HEK293 (cell line): ENCODE results near the gene CNTN4.
"Not testable (repeated sequence)": the region's sequence is repeated elsewhere in the genome, so short reads cannot be mapped to it uniquely, and the experiment has no call there.

Experiments used
- CTCF ChIA-PET: fragments of 350-600 bp; formaldehyde crosslinking; extraction: SDS; loops from one replicate; lab custom pipeline; 2021; ENCODE audit warnings: antibody characterized with exemption; lab: Yijun Ruan, JAX
- POLR2A ChIA-PET: fragments of 300-600 bp; formaldehyde crosslinking; extraction: SDS; loops from one replicate; lab custom pipeline; 2020; ENCODE audit warnings: antibody characterized with exemption, inconsistent platforms; lab: Yijun Ruan, JAX
- H3K27ac ChIP-seq: fragments of 200-500 bp; sonication (Bioruptor generic); 2 replicates; pipeline ENCODE4 v1.5.1; 2014; ENCODE audit warnings: low read depth, low read length, control low read depth, inconsistent platforms; ENCODE audit errors: extremely low read depth
- H3K36me3 ChIP-seq, 2 experiments: fragments of 200-500 bp in 1 of 2; sonication (Bioruptor generic) in 1 of 2; 1 replicate in 1 of 2; 2 replicates in 1 of 2; pipeline ENCODE4 v1.5.1; 2014 to 2017; ENCODE audit warnings: inconsistent platforms in 2 of 2, low read length in 2 of 2; ENCODE audit not compliant: control insufficient read depth in 2 of 2, insufficient read depth in 1 of 2
- H3K4me1 ChIP-seq: fragments of 200-500 bp; sonication (Bioruptor generic); 2 replicates; pipeline ENCODE4 v1.5.1; 2014; ENCODE audit warnings: mild to moderate bottlenecking, low read length, inconsistent platforms; ENCODE audit not compliant: control insufficient read depth, insufficient read depth
- H3K4me3 ChIP-seq: 2 replicates; pipeline ENCODE4 v1.5.1; 2011; ENCODE audit warnings: low read depth, mild to moderate bottlenecking, control low read depth, low read length, moderate library complexity
- H3K9me3 ChIP-seq: fragments of 200-500 bp; sonication (Bioruptor generic); 2 replicates; pipeline ENCODE4 v1.5.1; 2014; ENCODE audit warnings: low read depth, low read length, inconsistent platforms; ENCODE audit not compliant: control insufficient read depth, insufficient read depth
- BCL11A ChIP-seq: fragments of 450-650 bp; formaldehyde crosslinking; IDR thresholded peaks from 2 replicates; pipeline ENCODE4 v1.5.1; 2016; ENCODE audit warnings: low read depth, missing biosample characterization, missing genetic modification characterization
- EGR2 ChIP-seq: fragments of 450-650 bp; formaldehyde crosslinking; IDR thresholded peaks from 2 replicates; pipeline ENCODE4 v1.5.1; 2016; ENCODE audit warnings: low read depth, missing biosample characterization, missing genetic modification characterization
- FEZF1 ChIP-seq: fragments of 450-650 bp; formaldehyde crosslinking; IDR thresholded peaks from 2 replicates; pipeline ENCODE4 v1.5.1; 2016; ENCODE audit warnings: missing biosample characterization, missing genetic modification characterization
- GLIS2 ChIP-seq: fragments of 450-650 bp; formaldehyde crosslinking; IDR thresholded peaks from 2 replicates; pipeline ENCODE4 v1.5.1; 2016; ENCODE audit warnings: missing biosample characterization, missing genetic modification characterization
- KLF1 ChIP-seq: fragments of 450-650 bp; formaldehyde crosslinking; IDR thresholded peaks from 2 replicates; pipeline ENCODE4 v1.5.1; 2016; ENCODE audit warnings: missing biosample characterization, missing genetic modification characterization
- PRDM1 ChIP-seq: fragments of 450-650 bp; formaldehyde crosslinking; IDR thresholded peaks from 2 replicates; pipeline ENCODE4; 2016; ENCODE audit warnings: missing biosample characterization, missing genetic modification characterization
- REST ChIP-seq: fragments of 450-650 bp; formaldehyde crosslinking; IDR thresholded peaks from 2 replicates; pipeline ENCODE4 v1.5.1; 2016; ENCODE audit warnings: missing biosample characterization, missing genetic modification characterization
- SALL2 ChIP-seq: fragments of 450-650 bp; formaldehyde crosslinking; IDR thresholded peaks from 2 replicates; pipeline ENCODE4 v1.5.0; 2017; ENCODE audit warnings: missing biosample characterization, mild to moderate bottlenecking, missing genetic modification characterization, borderline replicate concordance
- SCRT1 ChIP-seq: fragments of 450-650 bp; formaldehyde crosslinking; IDR thresholded peaks from 2 replicates; pipeline ENCODE4 v1.5.1; 2016; ENCODE audit warnings: missing biosample characterization, missing genetic modification characterization, borderline replicate concordance
- SP7 ChIP-seq: fragments of 450-650 bp; formaldehyde crosslinking; IDR thresholded peaks from 2 replicates; pipeline ENCODE4 v1.5.1; 2016; ENCODE audit warnings: missing biosample characterization, missing genetic modification characterization
- ZNF169 ChIP-seq: fragments of 450-650 bp; formaldehyde crosslinking; IDR thresholded peaks from 2 replicates; pipeline ENCODE4 v1.5.1; 2016; ENCODE audit warnings: missing biosample characterization, missing genetic modification characterization
- ZNF2 ChIP-seq: fragments of 450-650 bp; formaldehyde crosslinking; IDR thresholded peaks from 2 replicates; pipeline ENCODE4 v1.5.1; 2016; ENCODE audit warnings: missing biosample characterization, missing genetic modification characterization
- ZNF324 ChIP-seq: fragments of 450-650 bp; formaldehyde crosslinking; IDR thresholded peaks from 2 replicates; pipeline ENCODE4 v1.5.1; 2016; ENCODE audit warnings: missing biosample characterization, missing genetic modification characterization
- ZNF335 ChIP-seq: fragments of 450-650 bp; formaldehyde crosslinking; conservative IDR thresholded peaks from 2 replicates; pipeline ENCODE4 v1.5.1; 2016; ENCODE audit warnings: missing biosample characterization, missing genetic modification characterization
- ZNF366 ChIP-seq: fragments of 450-650 bp; formaldehyde crosslinking; conservative IDR thresholded peaks from 2 replicates; pipeline ENCODE4 v1.5.1; 2016; ENCODE audit warnings: missing biosample characterization, missing genetic modification characterization
- ZNF433 ChIP-seq: fragments of 450-650 bp; formaldehyde crosslinking; IDR thresholded peaks from 2 replicates; pipeline ENCODE4 v1.5.1; 2016; ENCODE audit warnings: missing biosample characterization, missing genetic modification characterization, low read depth
- ZNF768 ChIP-seq: fragments of 450-650 bp; formaldehyde crosslinking; IDR thresholded peaks from 2 replicates; pipeline ENCODE4 v1.5.1; 2018; ENCODE audit warnings: missing biosample characterization, mild to moderate bottlenecking, missing genetic modification characterization
- TF ChIP-seq, protein P1 (sequence below): fragments of 450-650 bp; formaldehyde crosslinking; IDR thresholded peaks from 2 replicates; pipeline ENCODE4 v1.5.1; 2017; ENCODE audit warnings: missing biosample characterization, missing genetic modification characterization
- TF ChIP-seq, protein P2 (sequence below): fragments of 450-650 bp; formaldehyde crosslinking; IDR thresholded peaks from 2 replicates; pipeline ENCODE4 v1.5.1; 2016; ENCODE audit warnings: missing biosample characterization, missing genetic modification characterization, borderline replicate concordance

CNTN4 gene

DNA sequence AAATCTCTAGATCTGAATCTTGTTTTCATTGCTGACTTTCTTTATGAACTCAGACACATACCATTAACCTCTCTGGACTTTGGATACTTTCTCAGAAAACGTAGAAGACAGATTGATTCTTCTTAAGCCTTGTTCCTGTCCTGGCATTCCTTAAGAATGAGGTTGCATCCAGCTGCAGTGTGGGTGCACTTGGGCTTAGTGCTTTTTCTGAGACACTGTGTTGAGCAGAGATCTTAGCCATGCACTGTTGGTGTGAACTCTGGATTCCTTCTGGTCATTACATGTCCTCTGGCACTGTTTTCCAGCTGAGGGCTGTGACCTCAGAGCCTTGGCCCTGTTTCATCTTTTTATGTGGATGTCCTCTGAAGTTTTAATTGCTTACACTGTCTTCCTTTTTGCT is 428.3 kb downstream of the CNTN4 start (continued):
- no peak for TF ChIP-seq ZNF2 (tag by site-specific recombination)

DNA sequence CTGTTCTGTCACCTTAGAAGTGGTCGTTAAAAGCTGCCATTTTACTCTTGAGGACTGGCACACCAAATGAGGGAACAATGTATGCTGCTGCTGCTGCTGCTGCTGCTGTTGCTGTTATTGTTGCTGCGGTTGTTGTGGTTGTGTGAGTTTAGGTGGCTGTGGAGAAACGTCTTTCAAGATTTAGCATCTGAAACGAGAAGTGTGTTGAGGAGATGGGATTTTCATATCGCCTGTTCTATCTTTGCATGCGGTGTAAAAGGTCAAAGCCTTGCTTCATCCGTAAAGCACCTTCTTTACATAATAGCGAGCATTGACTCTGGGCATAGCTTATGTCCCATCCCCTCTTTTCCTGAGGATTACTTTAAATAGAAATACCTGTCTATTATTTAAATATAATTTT is 428.7 kb downstream of the CNTN4 start:
- H3K4me1 ChIP-seq, H3K4me3 ChIP-seq, CTCF ChIA-PET, H3K27ac ChIP-seq, H3K9me3 ChIP-seq, POLR2A ChIA-PET, H3K36me3 ChIP-seq: not testable (repeated sequence)

GRCh38 chr3:2534767-2535166 is 436.1 kb downstream of the CNTN4 start:
- H3K27ac ChIP-seq, H3K4me1 ChIP-seq, H3K9me3 ChIP-seq, H3K4me3 ChIP-seq, POLR2A ChIA-PET, H3K36me3 ChIP-seq: not testable (repeated sequence)
- CTCF ChIA-PET: interaction anchor here (0.7 kb wide), 1 partner anchor 20 kb away, joined by 6 read pairs; no protein-coding TSS in a partner anchor

- CTCF ChIA-PET: interaction anchor here (0.7 kb wide), 1 partner anchor 20 kb away, joined by 6 read pairs; no protein-coding TSS in a partner anchor
- no peak overlapping the region for H3K27ac ChIP-seq
- POLR2A ChIA-PET: no interaction called here
Measured at GRCh38 chr3:2535206-2535605, 436.5 kb downstream of the CNTN4 start.

GRCh38 chr3:2536575-2536974 is 437.9 kb downstream of the CNTN4 start:
- no peak overlapping the region for H3K4me3 ChIP-seq
- ChIA-PET CTCF (no interaction called here), POLR2A (interaction anchor here (0.5 kb wide), 1 partner anchor 29 kb away, joined by 11 read pairs; no protein-coding TSS in a partner anchor)

More at GRCh38 chr3:2535206-2535605, 436.5 kb downstream of the CNTN4 start:
- no peaks in the 10 kb centered on the region for H3K4me1 ChIP-seq
- no peaks in the 10 kb centered on the region for H3K36me3 ChIP-seq
- H3K4me3 ChIP-seq: no peak overlapping the region
- no peaks in the 10 kb centered on the region for H3K9me3 ChIP-seq
- TF ChIP-seq ZNF169 (tag by site-specific recombination) (no peak), ZNF335 (tag by site-specific recombination) (no peak), SALL2 (tag by site-specific recombination) (no peak), SP7 (tag by site-specific recombination) (no peak), GLIS2 (tag by site-specific recombination) (no peak), EGR2 (tag by site-specific recombination) (no peak), ZNF768 (tag by site-specific recombination) (no peak), ZNF433 (no peak), SCRT1 (tag by site-specific recombination) (no peak), ZNF366 (tag by site-specific recombination) (no peak)
- TF ChIP-seq, protein P1, sequence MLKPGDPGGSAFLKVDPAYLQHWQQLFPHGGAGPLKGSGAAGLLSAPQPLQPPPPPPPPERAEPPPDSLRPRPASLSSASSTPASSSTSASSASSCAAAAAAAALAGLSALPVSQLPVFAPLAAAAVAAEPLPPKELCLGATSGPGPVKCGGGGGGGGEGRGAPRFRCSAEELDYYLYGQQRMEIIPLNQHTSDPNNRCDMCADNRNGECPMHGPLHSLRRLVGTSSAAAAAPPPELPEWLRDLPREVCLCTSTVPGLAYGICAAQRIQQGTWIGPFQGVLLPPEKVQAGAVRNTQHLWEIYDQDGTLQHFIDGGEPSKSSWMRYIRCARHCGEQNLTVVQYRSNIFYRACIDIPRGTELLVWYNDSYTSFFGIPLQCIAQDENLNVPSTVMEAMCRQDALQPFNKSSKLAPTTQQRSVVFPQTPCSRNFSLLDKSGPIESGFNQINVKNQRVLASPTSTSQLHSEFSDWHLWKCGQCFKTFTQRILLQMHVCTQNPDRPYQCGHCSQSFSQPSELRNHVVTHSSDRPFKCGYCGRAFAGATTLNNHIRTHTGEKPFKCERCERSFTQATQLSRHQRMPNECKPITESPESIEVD (tag by site-specific recombination): no peak

More at GRCh38 chr3:2536575-2536974, 437.9 kb downstream of the CNTN4 start:
- H3K27ac ChIP-seq: no peak overlapping the region
- TF ChIP-seq FEZF1 (tag by site-specific recombination) (no peak), BCL11A (tag by site-specific recombination) (no peak), REST (tag by site-specific recombination) (no peak), PRDM1 (no peak), KLF1 (tag by site-specific recombination) (no peak), ZNF324 (tag by site-specific recombination) (no peak)
- TF ChIP-seq, protein P2, sequence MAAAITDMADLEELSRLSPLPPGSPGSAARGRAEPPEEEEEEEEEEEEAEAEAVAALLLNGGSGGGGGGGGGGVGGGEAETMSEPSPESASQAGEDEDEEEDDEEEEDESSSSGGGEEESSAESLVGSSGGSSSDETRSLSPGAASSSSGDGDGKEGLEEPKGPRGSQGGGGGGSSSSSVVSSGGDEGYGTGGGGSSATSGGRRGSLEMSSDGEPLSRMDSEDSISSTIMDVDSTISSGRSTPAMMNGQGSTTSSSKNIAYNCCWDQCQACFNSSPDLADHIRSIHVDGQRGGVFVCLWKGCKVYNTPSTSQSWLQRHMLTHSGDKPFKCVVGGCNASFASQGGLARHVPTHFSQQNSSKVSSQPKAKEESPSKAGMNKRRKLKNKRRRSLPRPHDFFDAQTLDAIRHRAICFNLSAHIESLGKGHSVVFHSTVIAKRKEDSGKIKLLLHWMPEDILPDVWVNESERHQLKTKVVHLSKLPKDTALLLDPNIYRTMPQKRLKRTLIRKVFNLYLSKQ (tag by site-specific recombination): no peak
- no peaks in the 10 kb centered on the region for H3K4me1 ChIP-seq
- no peaks in the 10 kb centered on the region for H3K36me3 ChIP-seq
- H3K9me3 ChIP-seq: no peaks in the 10 kb centered on the region
